H1 (cell line): ENCODE data around the gene DPH5. TPM values are rescaled to one million over a fixed set of nuclear protein-coding genes. Genes with fewer than 3 reads are reported as not detected.

Source experiments
- TEAD4 ChIP-seq: IDR thresholded peaks from 2 replicates; pipeline ENCODE4 v1.6.1; 2012; ENCODE audit warnings: low read depth, low read length, inconsistent platforms, mixed read lengths
- polyA plus RNA-seq, 7 experiments: library from polyadenylated mRNA; depleted of rRNA in 3 of 7; stranded (reverse) in 5 of 7; unstranded in 2 of 7; fragments of >200 nt in 5 of 7; fragments of 200-250 nt in 2 of 7; gene quantifications; 1 replicate in 5 of 7; 2 replicates in 1 of 7; 4 replicates in 1 of 7; pipeline versions ENCODE4 v1.2.1 to v1.2.3, GENCODE V29; 2011 to 2013; ENCODE audit warnings: missing spikeins in 2 of 7, mixed read lengths in 2 of 7
- total RNA-seq: library from RNA; stranded (reverse); fragmentation: NEBNext Ultra II Directional; extraction: Animal tissue kit (Norgen Biotek cat#: 25700); gene quantifications from 2 replicates; pipeline ENCODE4 v1.2.1, GENCODE V29; 2021
- TF ChIP-seq, protein P1 (sequence below): fragments of 300-600 bp; sonication (generic); IDR thresholded peaks from 2 replicates; pipeline ENCODE4 v1.7.1; 2012; ENCODE audit warnings: low read length, moderate library complexity, mild to moderate bottlenecking, inconsistent platforms; ENCODE audit not compliant: insufficient replicate concordance

DPH5 gene
- total and polyA plus RNA-seq, 2 of the 8 experiments (the other 6 are each of a cell fraction or from before 2014, with no cell fraction given), result 67.7 to 106 TPM

DNA sequence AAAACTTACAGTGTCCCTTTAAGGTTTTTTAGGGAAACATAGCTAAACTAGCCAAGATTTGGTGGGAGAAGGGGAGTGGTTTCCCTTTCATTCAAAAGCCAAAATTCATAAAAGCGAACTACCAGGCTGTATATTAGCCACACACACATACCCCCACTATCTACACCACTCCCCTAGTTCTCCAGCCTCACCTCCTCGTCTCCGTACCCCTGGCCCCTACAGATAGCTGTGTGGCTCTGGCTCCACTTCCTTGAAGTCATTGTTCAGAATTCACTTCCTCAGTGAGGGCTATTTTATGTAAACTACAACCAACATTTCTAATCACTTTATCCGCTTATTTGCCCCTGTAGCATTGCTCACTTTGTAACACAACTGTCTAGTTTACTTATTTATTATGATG lies 5.3 kb upstream of the DPH5 start (continued):
- TF ChIP-seq, protein P1, sequence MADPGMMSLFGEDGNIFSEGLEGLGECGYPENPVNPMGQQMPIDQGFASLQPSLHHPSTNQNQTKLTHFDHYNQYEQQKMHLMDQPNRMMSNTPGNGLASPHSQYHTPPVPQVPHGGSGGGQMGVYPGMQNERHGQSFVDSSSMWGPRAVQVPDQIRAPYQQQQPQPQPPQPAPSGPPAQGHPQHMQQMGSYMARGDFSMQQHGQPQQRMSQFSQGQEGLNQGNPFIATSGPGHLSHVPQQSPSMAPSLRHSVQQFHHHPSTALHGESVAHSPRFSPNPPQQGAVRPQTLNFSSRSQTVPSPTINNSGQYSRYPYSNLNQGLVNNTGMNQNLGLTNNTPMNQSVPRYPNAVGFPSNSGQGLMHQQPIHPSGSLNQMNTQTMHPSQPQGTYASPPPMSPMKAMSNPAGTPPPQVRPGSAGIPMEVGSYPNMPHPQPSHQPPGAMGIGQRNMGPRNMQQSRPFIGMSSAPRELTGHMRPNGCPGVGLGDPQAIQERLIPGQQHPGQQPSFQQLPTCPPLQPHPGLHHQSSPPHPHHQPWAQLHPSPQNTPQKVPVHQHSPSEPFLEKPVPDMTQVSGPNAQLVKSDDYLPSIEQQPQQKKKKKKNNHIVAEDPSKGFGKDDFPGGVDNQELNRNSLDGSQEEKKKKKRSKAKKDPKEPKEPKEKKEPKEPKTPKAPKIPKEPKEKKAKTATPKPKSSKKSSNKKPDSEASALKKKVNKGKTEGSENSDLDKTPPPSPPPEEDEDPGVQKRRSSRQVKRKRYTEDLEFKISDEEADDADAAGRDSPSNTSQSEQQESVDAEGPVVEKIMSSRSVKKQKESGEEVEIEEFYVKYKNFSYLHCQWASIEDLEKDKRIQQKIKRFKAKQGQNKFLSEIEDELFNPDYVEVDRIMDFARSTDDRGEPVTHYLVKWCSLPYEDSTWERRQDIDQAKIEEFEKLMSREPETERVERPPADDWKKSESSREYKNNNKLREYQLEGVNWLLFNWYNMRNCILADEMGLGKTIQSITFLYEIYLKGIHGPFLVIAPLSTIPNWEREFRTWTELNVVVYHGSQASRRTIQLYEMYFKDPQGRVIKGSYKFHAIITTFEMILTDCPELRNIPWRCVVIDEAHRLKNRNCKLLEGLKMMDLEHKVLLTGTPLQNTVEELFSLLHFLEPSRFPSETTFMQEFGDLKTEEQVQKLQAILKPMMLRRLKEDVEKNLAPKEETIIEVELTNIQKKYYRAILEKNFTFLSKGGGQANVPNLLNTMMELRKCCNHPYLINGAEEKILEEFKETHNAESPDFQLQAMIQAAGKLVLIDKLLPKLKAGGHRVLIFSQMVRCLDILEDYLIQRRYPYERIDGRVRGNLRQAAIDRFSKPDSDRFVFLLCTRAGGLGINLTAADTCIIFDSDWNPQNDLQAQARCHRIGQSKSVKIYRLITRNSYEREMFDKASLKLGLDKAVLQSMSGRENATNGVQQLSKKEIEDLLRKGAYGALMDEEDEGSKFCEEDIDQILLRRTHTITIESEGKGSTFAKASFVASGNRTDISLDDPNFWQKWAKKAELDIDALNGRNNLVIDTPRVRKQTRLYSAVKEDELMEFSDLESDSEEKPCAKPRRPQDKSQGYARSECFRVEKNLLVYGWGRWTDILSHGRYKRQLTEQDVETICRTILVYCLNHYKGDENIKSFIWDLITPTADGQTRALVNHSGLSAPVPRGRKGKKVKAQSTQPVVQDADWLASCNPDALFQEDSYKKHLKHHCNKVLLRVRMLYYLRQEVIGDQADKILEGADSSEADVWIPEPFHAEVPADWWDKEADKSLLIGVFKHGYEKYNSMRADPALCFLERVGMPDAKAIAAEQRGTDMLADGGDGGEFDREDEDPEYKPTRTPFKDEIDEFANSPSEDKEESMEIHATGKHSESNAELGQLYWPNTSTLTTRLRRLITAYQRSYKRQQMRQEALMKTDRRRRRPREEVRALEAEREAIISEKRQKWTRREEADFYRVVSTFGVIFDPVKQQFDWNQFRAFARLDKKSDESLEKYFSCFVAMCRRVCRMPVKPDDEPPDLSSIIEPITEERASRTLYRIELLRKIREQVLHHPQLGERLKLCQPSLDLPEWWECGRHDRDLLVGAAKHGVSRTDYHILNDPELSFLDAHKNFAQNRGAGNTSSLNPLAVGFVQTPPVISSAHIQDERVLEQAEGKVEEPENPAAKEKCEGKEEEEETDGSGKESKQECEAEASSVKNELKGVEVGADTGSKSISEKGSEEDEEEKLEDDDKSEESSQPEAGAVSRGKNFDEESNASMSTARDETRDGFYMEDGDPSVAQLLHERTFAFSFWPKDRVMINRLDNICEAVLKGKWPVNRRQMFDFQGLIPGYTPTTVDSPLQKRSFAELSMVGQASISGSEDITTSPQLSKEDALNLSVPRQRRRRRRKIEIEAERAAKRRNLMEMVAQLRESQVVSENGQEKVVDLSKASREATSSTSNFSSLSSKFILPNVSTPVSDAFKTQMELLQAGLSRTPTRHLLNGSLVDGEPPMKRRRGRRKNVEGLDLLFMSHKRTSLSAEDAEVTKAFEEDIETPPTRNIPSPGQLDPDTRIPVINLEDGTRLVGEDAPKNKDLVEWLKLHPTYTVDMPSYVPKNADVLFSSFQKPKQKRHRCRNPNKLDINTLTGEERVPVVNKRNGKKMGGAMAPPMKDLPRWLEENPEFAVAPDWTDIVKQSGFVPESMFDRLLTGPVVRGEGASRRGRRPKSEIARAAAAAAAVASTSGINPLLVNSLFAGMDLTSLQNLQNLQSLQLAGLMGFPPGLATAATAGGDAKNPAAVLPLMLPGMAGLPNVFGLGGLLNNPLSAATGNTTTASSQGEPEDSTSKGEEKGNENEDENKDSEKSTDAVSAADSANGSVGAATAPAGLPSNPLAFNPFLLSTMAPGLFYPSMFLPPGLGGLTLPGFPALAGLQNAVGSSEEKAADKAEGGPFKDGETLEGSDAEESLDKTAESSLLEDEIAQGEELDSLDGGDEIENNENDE, result no peak
- TF ChIP-seq TEAD4, result no peak
